ENCODE data around the gene KCMF1. TPM values are rescaled to one million over a fixed set of nuclear protein-coding genes. Genes with fewer than 3 reads are reported as not detected.

The KCMF1 gene
- total and polyA plus RNA-seq, 4 donors, result 15.8 to 71.0 (median 47.4) TPM

DNA sequence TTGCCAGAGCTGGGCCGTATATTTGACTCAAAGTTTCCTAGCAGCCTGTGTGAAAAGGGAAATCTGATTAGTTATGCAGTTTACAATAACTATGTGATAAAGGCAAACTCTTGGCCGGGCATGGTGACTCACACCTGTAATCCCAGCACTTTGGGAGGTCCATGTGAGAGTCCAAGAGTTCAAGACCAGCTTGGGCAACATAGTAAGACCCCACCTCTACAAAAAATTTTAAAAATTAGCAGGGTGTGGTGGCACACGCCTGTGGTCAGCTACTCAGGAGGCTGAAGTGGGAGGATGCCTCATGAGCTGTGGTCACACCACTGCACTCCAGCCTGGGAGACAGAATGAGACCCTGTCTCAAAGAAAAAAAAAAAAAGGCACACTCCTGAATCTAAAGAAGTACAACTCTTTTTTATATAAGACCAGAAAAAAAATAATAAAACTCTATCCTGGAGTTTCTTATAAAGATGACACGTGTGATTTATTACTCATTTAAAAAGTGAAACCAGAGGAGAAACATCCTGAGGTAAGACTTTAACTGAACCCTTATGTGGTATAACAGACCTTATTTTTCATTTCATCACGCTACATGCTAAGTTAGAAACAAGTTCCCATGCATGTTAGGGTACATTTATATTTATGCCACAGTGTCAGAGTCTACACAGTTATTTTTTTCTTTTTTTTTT is 32.6 kb upstream of the KCMF1 start:
- Histone ChIP-seq H3K27me3 (ENCODE audit: control insufficient read depth in 3 of 3, insufficient read depth in 3 of 3, low read length in 2 of 3) (no peaks in the 10 kb centered on the region), H3K36me3 (ENCODE audit: control insufficient read depth in 4 of 4, insufficient read depth in 4 of 4, low read length in 4 of 4) (no peaks in the 10 kb centered on the region), H3K4me3 (no peak overlapping the region), H3K9ac (ENCODE audit: insufficient read depth in 1 of 2, low read length in 2 of 2) (no peak overlapping the region), H3K27ac (ENCODE audit: low read depth in 1 of 2, low read length in 1 of 2) (no peak overlapping the region), H3K9me3 (ENCODE audit: control insufficient read depth in 4 of 4, insufficient read depth in 3 of 4, low read length in 3 of 4) (no peaks in the 10 kb centered on the region), H3K4me1 (ENCODE audit: control insufficient read depth in 5 of 5, insufficient read depth in 5 of 5, low read length in 5 of 5) (no peaks in the 10 kb centered on the region)
- TF ChIP-seq, protein P1, sequence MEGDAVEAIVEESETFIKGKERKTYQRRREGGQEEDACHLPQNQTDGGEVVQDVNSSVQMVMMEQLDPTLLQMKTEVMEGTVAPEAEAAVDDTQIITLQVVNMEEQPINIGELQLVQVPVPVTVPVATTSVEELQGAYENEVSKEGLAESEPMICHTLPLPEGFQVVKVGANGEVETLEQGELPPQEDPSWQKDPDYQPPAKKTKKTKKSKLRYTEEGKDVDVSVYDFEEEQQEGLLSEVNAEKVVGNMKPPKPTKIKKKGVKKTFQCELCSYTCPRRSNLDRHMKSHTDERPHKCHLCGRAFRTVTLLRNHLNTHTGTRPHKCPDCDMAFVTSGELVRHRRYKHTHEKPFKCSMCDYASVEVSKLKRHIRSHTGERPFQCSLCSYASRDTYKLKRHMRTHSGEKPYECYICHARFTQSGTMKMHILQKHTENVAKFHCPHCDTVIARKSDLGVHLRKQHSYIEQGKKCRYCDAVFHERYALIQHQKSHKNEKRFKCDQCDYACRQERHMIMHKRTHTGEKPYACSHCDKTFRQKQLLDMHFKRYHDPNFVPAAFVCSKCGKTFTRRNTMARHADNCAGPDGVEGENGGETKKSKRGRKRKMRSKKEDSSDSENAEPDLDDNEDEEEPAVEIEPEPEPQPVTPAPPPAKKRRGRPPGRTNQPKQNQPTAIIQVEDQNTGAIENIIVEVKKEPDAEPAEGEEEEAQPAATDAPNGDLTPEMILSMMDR (IDR thresholded peaks at IDR 0.05; ENCODE audit: control extremely low read depth, extremely low read depth), result no peak
- ATAC-seq (ENCODE audit: insufficient read depth, low FRiP score) (no peak), DNase-seq (no peak)
- WGBS, 2 donors, result 72 to 74% methylated on average over 5 of the region's 5 CpGs

GRCh38 chr2:84939426-84940087 is 31.4 kb upstream of the KCMF1 start:
- TF ChIP-seq, protein P1 (IDR thresholded peaks at IDR 0.05; ENCODE audit: control extremely low read depth, extremely low read depth), result no peak
- Histone ChIP-seq H3K9ac (ENCODE audit: insufficient read depth in 1 of 2, low read length in 2 of 2) (no peak overlapping the region), H3K9me3 (ENCODE audit: control insufficient read depth in 4 of 4, insufficient read depth in 3 of 4, low read length in 3 of 4) (no peaks in the 10 kb centered on the region), H3K36me3 (ENCODE audit: control insufficient read depth in 4 of 4, insufficient read depth in 4 of 4, low read length in 4 of 4) (no peaks in the 10 kb centered on the region), H3K27me3 (ENCODE audit: control insufficient read depth in 3 of 3, insufficient read depth in 3 of 3, low read length in 2 of 3) (no peaks in the 10 kb centered on the region), H3K4me1 (ENCODE audit: control insufficient read depth in 5 of 5, insufficient read depth in 5 of 5, low read length in 5 of 5) (no peaks in the 10 kb centered on the region), H3K4me3 (no peak overlapping the region), H3K27ac (ENCODE audit: low read depth in 1 of 2, low read length in 1 of 2) (no peak overlapping the region)
- 38 to 51% methylated on average over 9 of the region's 9 CpGs for WGBS, 2 donors
- DNase-seq, result no peak
- ATAC-seq (ENCODE audit: insufficient read depth, low FRiP score), result no peak

DNA sequence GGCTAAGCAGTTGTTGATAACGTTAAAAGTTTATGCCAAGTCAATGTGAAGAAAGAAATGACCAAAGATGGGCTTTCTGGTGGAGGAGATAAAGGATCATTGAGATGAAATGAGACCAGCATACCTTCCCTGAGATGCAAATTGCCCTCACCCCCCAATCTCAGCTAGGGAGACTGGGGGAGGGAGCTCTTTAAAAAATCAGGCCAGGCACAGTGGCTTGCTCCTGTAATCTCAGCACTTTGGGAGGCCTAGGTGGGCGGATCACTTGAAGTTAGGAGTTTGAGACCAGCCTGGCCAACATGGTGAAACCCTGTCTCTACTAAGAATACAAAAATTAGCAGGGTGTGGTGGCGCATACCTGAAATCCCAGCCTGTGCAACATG is 30.9 kb upstream of the KCMF1 start:
- Histone ChIP-seq H3K4me3 (no peak overlapping the region), H3K9ac (ENCODE audit: insufficient read depth in 1 of 2, low read length in 2 of 2) (no peak overlapping the region), H3K27ac (ENCODE audit: low read depth in 1 of 2, low read length in 1 of 2) (no peak overlapping the region), H3K9me3 (ENCODE audit: control insufficient read depth in 4 of 4, insufficient read depth in 3 of 4, low read length in 3 of 4) (no peaks in the 10 kb centered on the region), H3K27me3 (ENCODE audit: control insufficient read depth in 3 of 3, insufficient read depth in 3 of 3, low read length in 2 of 3) (no peaks in the 10 kb centered on the region), H3K36me3 (ENCODE audit: control insufficient read depth in 4 of 4, insufficient read depth in 4 of 4, low read length in 4 of 4) (no peaks in the 10 kb centered on the region), H3K4me1 (ENCODE audit: control insufficient read depth in 5 of 5, insufficient read depth in 5 of 5, low read length in 5 of 5) (no peaks in the 10 kb centered on the region)
- no peak for DNase-seq
- ATAC-seq (ENCODE audit: insufficient read depth, low FRiP score), result no peak
- TF ChIP-seq, protein P1 (IDR thresholded peaks at IDR 0.05; ENCODE audit: control extremely low read depth, extremely low read depth), result no peak
- WGBS, 2 donors, result 71 to 73% methylated on average over 3 of the region's 3 CpGs
